NCI-H82 treated with DMSO at 0.1 percent for 48 hours (cell line): ENCODE results near the gene KREMEN1.
A peak's percentile ranks its signal among the peaks of the same experiment; 100 is the strongest.

Experiments
- DNase-seq: peaks from one replicate; lab custom pipeline; 2025; ENCODE audit not compliant: unreplicated experiment; lab: John Stamatoyannopoulos, UW

The KREMEN1 gene

DNA sequence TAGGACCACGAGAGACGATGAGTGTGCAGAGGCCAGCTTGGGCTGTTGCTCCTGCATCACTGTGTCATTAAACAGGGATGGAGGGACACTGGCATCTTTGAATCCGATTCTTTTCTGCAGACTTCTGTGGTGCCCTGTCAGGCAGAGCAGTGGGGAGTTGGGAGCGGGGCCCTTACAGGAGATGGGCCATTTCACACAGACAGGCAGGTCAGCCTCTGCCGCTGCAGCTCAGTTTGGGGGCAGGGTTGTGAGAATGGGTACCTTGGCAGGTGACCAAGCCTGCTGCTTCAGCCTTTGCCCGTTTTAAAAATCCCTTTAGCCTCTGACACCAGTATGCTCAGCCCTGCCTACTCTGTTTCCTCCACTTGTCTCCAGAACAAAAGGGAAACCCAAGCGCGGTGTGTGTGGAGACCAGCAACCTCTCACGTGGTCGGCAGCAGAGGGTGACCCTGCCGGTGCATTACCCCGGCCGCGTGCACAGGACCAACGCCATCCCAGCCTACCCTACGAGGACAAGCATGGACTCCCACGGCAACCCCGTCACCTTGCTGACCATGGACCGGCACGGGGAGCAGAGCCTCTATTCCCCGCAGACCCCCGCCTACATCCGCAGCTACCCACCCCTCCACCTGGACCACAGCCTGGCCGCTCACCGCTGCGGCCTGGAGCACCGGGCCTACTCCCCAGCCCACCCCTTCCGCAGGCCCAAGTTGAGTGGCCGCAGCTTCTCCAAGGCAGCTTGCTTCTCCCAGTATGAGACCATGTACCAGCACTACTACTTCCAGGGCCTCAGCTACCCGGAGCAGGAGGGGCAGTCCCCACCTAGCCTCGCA is 23.8 kb upstream of the KREMEN1 start:
- DNase-seq, result no peak

- no peak for DNase-seq
Observed at GRCh38 chr22:29049655-29050263, 23.1 kb upstream of the KREMEN1 start.

DNA sequence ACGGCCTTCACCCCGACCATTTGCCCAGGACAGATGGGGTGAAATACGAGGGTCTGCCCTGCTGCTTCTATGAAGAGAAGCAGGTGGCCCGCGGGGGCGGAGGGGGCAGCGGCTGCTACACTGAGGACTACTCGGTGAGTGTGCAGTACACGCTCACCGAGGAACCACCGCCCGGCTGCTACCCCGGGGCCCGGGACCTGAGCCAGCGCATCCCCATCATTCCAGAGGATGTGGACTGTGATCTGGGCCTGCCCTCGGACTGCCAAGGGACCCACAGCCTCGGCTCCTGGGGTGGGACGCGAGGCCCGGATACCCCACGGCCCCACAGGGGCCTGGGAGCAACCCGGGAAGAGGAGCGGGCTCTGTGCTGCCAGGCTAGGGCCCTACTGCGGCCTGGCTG is 22.4 kb upstream of the KREMEN1 start:
- DNase-seq, result no peak

DNA sequence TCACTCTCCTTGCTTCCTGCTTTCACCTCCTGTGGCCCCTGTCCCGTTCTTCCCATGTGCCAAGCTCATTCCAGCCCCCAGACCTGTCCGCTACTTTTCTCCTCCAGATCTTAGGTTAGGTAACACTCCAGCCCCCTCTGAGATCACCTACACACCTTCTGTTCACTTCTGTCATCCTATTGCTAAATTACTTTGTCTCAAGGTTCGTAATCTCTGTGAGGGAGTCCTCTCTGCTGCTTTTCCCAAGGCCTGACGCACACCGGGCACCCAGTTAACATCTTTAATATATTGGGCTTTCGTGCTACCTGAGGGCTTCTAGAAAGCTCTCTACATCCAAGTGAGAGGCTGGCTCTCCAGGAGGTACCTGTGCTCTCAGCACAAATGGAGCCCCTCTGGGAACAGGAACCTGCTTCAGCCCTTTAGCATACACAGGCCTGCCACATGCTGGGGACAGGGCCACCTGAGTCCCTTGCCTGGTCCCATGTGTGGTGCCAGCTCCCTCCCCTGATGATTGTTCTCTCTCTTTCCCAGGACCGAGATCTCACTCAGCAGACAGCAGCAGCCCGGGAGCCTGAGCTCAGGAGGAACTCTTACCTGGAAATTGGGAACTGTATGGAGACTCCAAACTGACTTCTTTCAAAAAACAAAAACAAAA is 19.7 kb upstream of the KREMEN1 start:
- DNase-seq, result no peak

DNA sequence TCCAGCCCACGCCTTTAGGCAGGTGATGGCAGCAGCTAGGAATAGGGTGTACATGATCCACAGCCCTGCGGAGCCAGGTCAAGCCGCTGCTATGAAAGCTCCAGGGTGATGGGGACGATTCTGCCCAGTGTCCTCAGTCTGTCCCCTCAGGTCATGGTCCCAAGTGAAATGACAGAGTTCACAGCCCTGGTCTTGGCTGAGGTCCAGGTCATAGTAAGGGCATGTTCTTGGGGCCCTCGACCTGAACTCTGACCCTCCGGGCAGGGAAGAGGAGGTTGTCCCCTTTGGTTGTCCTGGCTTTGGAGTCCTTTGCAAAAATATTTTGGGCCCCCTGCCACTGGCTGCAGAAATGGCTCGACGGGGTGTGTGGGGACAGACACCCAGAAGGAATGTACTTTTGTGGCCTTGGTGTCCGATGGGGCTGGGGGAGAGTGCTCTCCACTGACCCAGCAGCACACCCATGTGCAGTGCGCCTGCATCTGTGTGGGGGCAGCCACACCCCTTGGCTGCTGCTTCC is 18.5 kb upstream of the KREMEN1 start:
- no peak for DNase-seq

DNA sequence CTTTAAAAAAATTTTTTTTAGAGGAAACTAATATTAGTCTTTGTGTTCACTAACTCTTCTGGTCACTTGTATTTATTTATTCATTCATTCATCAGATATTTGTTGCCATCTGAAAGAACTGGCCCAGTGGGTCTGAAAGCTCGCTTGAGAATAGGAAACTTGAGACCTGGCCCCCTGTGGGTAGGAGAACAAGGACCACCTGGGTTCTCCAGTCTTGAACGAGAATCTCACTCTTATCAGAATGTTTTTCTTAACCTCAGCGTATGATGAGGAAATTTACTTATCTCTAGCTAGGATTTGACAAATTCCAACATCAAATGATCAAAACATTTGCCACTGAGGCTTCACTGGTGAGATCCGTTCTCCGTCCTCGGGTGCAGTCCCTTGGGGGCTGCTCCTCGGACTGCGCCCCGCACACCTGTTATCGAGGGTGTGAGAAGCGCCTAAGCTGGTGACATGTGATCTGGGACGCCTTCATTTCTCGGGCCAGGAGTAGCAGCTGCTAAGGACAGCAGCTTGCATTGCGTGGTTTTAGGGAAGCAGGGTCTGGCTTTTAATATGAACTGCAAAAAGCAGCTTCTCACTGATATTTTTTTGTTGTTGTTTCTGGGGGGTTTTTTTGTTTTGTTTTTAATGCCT is 17.5 kb upstream of the KREMEN1 start:
- peak; percentile 50 for DNase-seq

DNA sequence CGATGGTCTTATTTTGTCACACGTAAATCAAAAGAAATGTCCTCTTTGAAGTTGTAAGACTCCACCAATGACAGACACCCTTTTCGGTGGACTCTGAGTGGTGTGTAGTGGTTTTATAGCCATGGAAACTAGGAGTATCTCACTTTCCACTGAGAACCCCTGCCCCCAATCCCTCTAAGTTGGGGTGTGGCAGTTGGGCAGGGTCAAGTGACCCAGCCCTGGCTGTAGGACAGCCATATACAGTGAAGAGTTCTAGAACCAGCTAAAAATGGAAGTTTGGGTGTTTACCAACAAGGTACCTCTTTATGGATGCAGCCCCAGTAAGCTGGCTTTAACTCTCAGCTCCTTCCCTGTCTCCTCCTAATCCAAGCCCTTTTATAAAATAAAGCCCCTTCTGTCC is 16.4 kb upstream of the KREMEN1 start:
- peak; percentile 80 for DNase-seq

GRCh38 chr22:29060251-29060869 is 12.5 kb upstream of the KREMEN1 start:
- no peak for DNase-seq

DNA sequence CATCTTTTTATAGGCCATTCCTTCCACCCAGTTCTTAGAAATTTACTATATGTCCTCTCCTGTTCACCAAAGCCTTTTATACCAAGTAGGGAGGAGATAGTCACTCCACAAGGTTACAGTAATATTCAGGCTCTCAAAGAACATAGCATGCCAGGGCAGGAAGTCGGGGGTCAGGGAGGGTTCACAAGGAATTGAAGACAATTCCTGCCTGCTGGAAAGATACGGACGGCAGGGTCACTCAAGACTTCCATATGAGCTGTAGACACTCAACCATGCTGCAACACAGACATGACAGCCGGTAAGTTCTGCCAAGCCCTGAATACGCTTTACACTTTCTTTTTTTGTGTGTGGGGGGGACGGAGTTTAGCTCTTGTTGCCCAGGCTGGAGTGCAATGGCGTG is 11.9 kb upstream of the KREMEN1 start:
- DNase-seq, result no peak

GRCh38 chr22:29061773-29062172 is 11.1 kb upstream of the KREMEN1 start, which contains the start of gene C22orf31:
C22orf31 (minus strand) TSS chr22:29061831; CDS start chr22:29061792, 39 bp downstream.
- no peak for DNase-seq

DNA sequence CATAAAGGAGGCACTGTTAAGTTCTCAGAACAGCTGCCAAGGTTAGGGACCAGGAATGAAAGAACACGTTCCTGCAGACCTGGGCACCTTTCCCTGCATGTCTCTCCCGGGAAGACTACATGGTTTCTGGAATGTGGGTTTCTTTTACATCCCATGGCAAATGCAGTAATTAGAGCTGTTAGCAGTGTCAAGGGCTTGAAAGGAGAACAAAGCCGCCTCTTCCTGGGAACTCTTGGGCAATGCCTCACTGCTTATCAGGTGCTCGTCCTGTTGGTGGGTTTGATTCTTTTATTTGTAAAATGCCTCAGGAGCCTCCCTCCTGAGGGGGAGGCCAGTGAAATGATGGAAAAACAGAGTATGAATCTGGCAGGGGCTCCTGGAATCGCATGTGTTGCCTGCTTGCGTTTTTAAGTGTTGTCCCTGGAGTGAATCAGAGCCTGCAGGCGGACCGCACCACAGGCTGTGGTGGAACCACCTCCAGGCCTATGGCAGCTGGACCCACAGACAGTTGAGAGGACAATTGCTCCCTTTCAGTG is 10.5 kb upstream of the KREMEN1 start:
- DNase-seq, result no peak

GRCh38 chr22:29065468-29066190 is 7.2 kb upstream of the KREMEN1 start:
- no peak for DNase-seq

GRCh38 chr22:29069463-29069862 is 3.4 kb upstream of the KREMEN1 start:
- no peak for DNase-seq

DNA sequence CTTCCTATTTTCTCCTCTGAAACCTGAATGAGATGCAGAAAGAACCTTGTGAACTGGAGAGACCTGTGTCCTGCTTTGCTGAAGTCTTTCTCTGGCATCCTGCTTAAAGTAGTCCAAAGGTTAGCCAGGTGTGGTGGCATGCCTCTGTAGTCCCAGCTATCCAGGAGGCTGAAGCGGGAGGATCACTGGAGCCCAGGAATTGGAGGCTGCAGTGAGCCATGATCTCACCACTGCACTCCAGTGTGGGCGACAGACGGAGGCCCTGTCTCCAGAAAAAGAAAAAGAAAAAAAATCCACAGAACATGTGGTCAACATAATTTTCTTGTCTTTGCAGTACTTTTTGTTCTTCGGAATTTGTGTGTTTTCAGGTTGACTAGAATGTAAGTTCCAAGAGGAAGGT is 2.3 kb upstream of the KREMEN1 start:
- no peak for DNase-seq

GRCh38 chr22:29071261-29072045 is 1.4 kb upstream of the KREMEN1 start:
- no peak for DNase-seq

DNA sequence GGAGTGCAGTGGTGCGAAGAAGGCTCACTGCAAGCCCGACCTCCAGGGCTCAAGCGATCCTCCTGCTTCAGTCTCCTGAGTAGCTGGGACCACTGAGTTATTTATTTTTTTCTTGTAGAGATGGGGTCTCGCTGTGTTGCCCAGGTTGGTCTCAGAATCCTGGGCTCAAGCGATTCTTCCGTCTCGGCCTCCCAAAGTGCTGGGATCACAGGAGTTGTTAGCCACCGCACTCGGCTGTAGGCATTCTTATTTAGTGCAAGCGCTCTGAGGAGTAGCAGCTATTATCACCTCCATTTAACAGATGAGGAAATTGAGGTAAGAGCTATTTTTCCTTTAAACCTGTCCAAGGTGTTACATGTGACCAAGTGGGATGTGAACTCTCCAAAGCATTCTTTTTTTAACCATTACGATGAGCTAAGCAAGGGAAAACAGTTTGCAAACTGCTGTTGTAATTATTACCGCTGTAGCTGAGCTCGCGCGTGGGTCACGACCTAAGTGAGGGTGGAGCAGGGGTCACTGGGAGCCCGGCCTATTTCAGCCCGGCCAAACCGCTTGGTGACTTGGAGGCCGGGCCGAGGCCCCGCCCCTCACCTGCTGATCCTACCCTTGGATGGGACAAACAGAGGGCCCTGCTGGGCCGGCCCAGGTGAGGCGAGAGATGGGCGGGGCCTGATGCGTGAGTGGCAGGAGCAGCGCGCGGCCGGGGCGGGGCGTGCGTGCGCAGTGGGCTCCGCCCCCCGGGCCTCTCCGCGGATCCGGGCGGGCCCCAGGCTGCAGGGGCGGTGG is 449 bp upstream of the KREMEN1 start:
- DNase-seq, result peak; percentile 42

DNA sequence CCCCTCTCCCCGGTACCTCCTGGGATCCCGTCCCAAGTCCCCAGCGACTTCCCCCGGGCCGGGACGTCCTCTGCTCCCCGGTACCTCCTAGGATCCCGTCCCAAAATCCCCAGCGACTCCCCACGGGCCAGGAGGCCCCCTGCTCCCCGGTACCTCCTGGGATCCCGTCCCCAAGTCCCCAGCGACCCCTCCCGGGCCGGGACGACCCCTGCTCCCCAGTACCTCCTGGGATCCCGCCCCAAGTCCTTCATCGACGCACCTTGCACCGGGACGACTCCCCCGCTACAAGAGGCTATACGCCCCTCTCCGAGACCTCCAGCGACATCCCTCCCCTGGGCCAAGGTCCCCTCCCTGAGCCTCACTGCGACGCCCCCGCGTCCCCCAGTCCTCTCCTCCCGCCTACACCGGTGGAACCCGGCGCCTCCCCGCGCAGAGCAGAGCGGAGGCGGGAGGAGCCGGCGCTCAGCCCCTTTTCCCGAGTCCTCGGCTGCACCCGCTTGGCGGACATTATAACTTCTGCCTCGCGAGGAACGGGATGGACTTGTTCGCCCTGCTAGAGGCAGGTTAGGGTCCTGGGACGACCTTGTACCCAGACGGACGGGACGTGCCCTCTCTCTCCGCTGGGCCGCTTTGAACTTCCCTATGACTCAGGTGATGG is 912 bp downstream of the KREMEN1 start:
- DNase-seq, result no peak

DNA sequence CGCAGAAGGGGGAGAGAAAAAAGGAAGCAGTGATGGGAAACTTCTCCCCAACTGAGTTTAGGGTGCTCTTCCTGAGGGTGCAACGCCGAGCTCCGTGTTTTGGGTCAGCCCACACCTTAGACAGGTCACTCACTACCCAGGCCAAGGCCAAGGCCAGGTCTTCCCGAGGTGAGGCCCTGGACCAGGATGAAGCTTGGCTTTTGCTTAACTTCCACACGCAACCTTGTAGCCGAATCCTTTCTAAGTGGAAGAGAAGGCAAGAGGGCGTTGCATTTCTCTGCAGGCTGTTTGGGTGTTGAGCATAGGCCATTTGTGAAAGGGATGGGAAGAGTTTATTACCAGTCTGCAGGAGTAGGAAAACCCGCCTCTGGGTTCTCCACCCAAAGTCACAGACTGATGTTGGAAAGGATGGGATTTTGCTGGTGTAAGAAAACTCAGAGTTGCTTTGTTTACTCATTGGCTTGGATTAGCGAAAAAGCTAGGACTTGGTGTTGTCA is 1.5 kb downstream of the KREMEN1 start:
- DNase-seq, result no peak
